Neural progenitor cell (in vitro differentiated cells): ENCODE measurements around the gene CD101. TPM values are rescaled to one million over a fixed set of nuclear protein-coding genes. Genes with fewer than 3 reads are reported as not detected.

ENCODE experiments used
- DNase-seq: peaks from one replicate; pipeline ENCODE4 v3.0.0-alpha.2; 2016; ENCODE audit warnings: low spot score
- H2AFZ ChIP-seq: fragments of 200-600 bp; sonication (generic); replicated peaks from 2 replicates; pipeline ENCODE4 v1.6.1; 2016; ENCODE audit warnings: antibody characterized with exemption
- H3F3A ChIP-seq: fragments of 200-600 bp; sonication (generic); 2 replicates; pipeline ENCODE4 v1.6.1; 2016; ENCODE audit warnings: antibody characterized with exemption, low read depth
- H3K27ac ChIP-seq: fragments of 200-600 bp; sonication (generic); 2 replicates; pipeline ENCODE4 v1.5.1; 2016; ENCODE audit warnings: mild to moderate bottlenecking
- H3K27me3 ChIP-seq: fragments of 200-600 bp; sonication (generic); 2 replicates; pipeline ENCODE4 v1.6.1; 2016; ENCODE audit warnings: mild to moderate bottlenecking, moderate library complexity
- H3K36me3 ChIP-seq: fragments of 200-600 bp; sonication (generic); 2 replicates; pipeline ENCODE4 v1.5.1; 2016
- H3K4me1 ChIP-seq: fragments of 200-600 bp; sonication (generic); 2 replicates; pipeline ENCODE4 v1.6.1; 2016; ENCODE audit warnings: mixed run types
- H3K4me2 ChIP-seq: fragments of 200-600 bp; sonication (generic); 2 replicates; pipeline ENCODE4 v1.6.1; 2016
- H3K4me3 ChIP-seq: fragments of 200-600 bp; sonication (generic); 2 replicates; pipeline ENCODE4 v1.5.1; 2016
- H3K79me2 ChIP-seq: fragments of 200-600 bp; sonication (generic); 2 replicates; pipeline ENCODE4 v1.6.1; 2016; ENCODE audit warnings: low read depth
- H3K9ac ChIP-seq: fragments of 200-600 bp; sonication (generic); 2 replicates; pipeline ENCODE4 v1.6.1; 2016
- H3K9me3 ChIP-seq: fragments of 200-600 bp; sonication (generic); 2 replicates; pipeline ENCODE4 v1.5.1; 2016; ENCODE audit warnings: low read depth
- H4K20me1 ChIP-seq: fragments of 200-600 bp; sonication (generic); 2 replicates; pipeline ENCODE4 v1.6.1; 2016; ENCODE audit warnings: low read depth
- H3K27ac Mint-ChIP-seq: 3 replicates; pipeline ENCODE4 v1.8.0; 2021; ENCODE audit warnings: mixed read lengths
- H3K27me3 Mint-ChIP-seq: 2 replicates; pipeline ENCODE4 v1.8.0; 2022; ENCODE audit warnings: low read depth, mild to moderate bottlenecking, inconsistent platforms, moderate library complexity, mixed read lengths; ENCODE audit not compliant: insufficient read depth
- H3K36me3 Mint-ChIP-seq: 3 replicates; pipeline ENCODE4 v1.8.0; 2021; ENCODE audit warnings: mixed read lengths
- H3K4me1 Mint-ChIP-seq: 3 replicates; pipeline ENCODE4 v1.8.0; 2021; ENCODE audit warnings: mixed read lengths
- H3K4me3 Mint-ChIP-seq: 3 replicates; pipeline ENCODE4 v1.8.0; 2021; ENCODE audit warnings: mild to moderate bottlenecking, moderate library complexity, mixed read lengths
- H3K9me3 Mint-ChIP-seq: 3 replicates; pipeline ENCODE4 v1.8.0; 2020; ENCODE audit warnings: mixed read lengths
- CTCF ChIP-seq: fragments of 200-600 bp; sonication (generic); IDR thresholded peaks from 2 replicates; pipeline ENCODE4 v1.5.1; 2017; ENCODE audit warnings: antibody characterized with exemption, mild to moderate bottlenecking
- EZH2 ChIP-seq: fragments of 200-600 bp; sonication (generic); IDR thresholded peaks from 2 replicates; pipeline ENCODE4 v1.6.1; 2017; ENCODE audit warnings: antibody characterized with exemption, mild to moderate bottlenecking, moderate library complexity
- EZH2phosphoT487 ChIP-seq: fragments of 200-600 bp; sonication (generic); IDR thresholded peaks from 2 replicates; pipeline ENCODE4 v1.6.1; 2017; ENCODE audit warnings: antibody characterized with exemption
- total RNA-seq: library from RNA; depleted of rRNA; stranded (reverse); fragments of >200 nt; gene quantifications from 2 replicates; pipeline ENCODE4 v1.2.3, GENCODE V29; 2015; ENCODE audit warnings: low replicate concordance

CD101 gene
- total RNA-seq, 1 donor from 2014 or later, result 0.41 TPM

GRCh38 chr1:117014209-117014608 lies 12.6 kb downstream of the CD101 start:
- no peaks in the 10 kb centered on the region for H3K79me2 ChIP-seq
- Mint-ChIP-seq H3K27ac (no peak overlapping the region), H3K36me3 (no peaks in the 10 kb centered on the region), H3K9me3 (no peaks in the 10 kb centered on the region), H3K4me3 (no peak overlapping the region), H3K27me3 (peaks cover under 1% of the 10 kb centered on the region), H3K4me1 (peaks cover 19% of the 10 kb centered on the region)
- H3K9ac ChIP-seq, result no peak overlapping the region
- H3K4me1 ChIP-seq, result peaks cover 5% of the 10 kb centered on the region
- no peaks in the 10 kb centered on the region for H3K9me3 ChIP-seq
- no peaks in the 10 kb centered on the region for H3F3A ChIP-seq
- H3K27me3 ChIP-seq, result no peaks in the 10 kb centered on the region
- no peak for DNase-seq
- TF ChIP-seq EZH2 (no peak), EZH2phosphoT487 (no peak), CTCF (no peak)
- H3K4me3 ChIP-seq, result no peak overlapping the region
- H3K4me2 ChIP-seq, result no peak overlapping the region
- no peaks in the 10 kb centered on the region for H3K36me3 ChIP-seq
- no peak overlapping the region for H3K27ac ChIP-seq
- H2AFZ ChIP-seq, result no peak overlapping the region
- no peaks in the 10 kb centered on the region for H4K20me1 ChIP-seq

- no peaks in the 10 kb centered on the region for H3K9me3 Mint-ChIP-seq
- H3K27ac Mint-ChIP-seq, result no peak overlapping the region
- H3K79me2 ChIP-seq, result no peaks in the 10 kb centered on the region
Observed at GRCh38 chr1:117015724-117016123, 14.2 kb downstream of the CD101 start.

GRCh38 chr1:117017062-117017461 lies 15.5 kb downstream of the CD101 start:
- Mint-ChIP-seq H3K9me3 (no peaks in the 10 kb centered on the region), H3K27ac (no peak overlapping the region), H3K27me3 (peaks cover 5% of the 10 kb centered on the region), H3K4me1 (peaks cover 18% of the 10 kb centered on the region), H3K36me3 (no peaks in the 10 kb centered on the region), H3K4me3 (no peak overlapping the region)
- Histone ChIP-seq H4K20me1 (no peaks in the 10 kb centered on the region), H3K4me1 (no peaks in the 10 kb centered on the region), H3K27me3 (no peaks in the 10 kb centered on the region), H3K9me3 (no peaks in the 10 kb centered on the region), H2AFZ (no peak overlapping the region), H3K79me2 (no peaks in the 10 kb centered on the region), H3K4me3 (no peak overlapping the region), H3K4me2 (no peak overlapping the region), H3K9ac (no peak overlapping the region), H3K36me3 (no peaks in the 10 kb centered on the region), H3F3A (no peaks in the 10 kb centered on the region), H3K27ac (no peak overlapping the region)
- no peak for DNase-seq
- no peak for TF ChIP-seq CTCF
- TF ChIP-seq EZH2phosphoT487, result no peak
- no peak for TF ChIP-seq EZH2

More at GRCh38 chr1:117015724-117016123, 14.2 kb downstream of the CD101 start:
- Histone ChIP-seq H4K20me1 (no peaks in the 10 kb centered on the region), H3K27me3 (no peaks in the 10 kb centered on the region), H3K4me1 (peaks cover 3% of the 10 kb centered on the region), H3K9ac (no peak overlapping the region), H3K9me3 (no peaks in the 10 kb centered on the region), H2AFZ (no peak overlapping the region), H3K4me3 (no peak overlapping the region), H3F3A (no peaks in the 10 kb centered on the region), H3K4me2 (no peak overlapping the region), H3K36me3 (no peaks in the 10 kb centered on the region), H3K27ac (no peak overlapping the region)
- Mint-ChIP-seq H3K4me1 (peaks cover 19% of the 10 kb centered on the region), H3K4me3 (no peak overlapping the region), H3K36me3 (no peaks in the 10 kb centered on the region), H3K27me3 (peaks cover 5% of the 10 kb centered on the region)
- TF ChIP-seq EZH2 (no peak), CTCF (no peak), EZH2phosphoT487 (no peak)
- DNase-seq, result no peak
